WTC11 (cell line): ENCODE results near the gene HEATR5A.

ENCODE experiments used
- NR2C2 ChIP-seq: sonication (generic); formaldehyde crosslinking; IDR thresholded peaks from 2 replicates; pipeline ENCODE4 v1.8.0; 2022; ENCODE audit warnings: mild to moderate bottlenecking, missing genetic modification reagents
- SP1 ChIP-seq: sonication (generic); formaldehyde crosslinking; conservative IDR thresholded peaks from 2 replicates; pipeline ENCODE4 v1.8.1; 2022; ENCODE audit warnings: missing genetic modification reagents
- ZNF396 ChIP-seq: fragments of 250-450 bp; sonication (Bioruptor Pico); IDR thresholded peaks from 2 replicates; pipeline ENCODE4 v1.8.0; 2021; ENCODE audit warnings: mild to moderate bottlenecking, moderate library complexity, borderline replicate concordance
- TF ChIP-seq, protein P1 (sequence below): fragments of 200-600 bp; IDR thresholded peaks from 2 replicates; pipeline ENCODE4 v1.8.0; 2022; ENCODE audit warnings: antibody characterized with exemption
- TF ChIP-seq, protein P2 (sequence below): sonication (generic); formaldehyde crosslinking; IDR thresholded peaks from 2 replicates; pipeline ENCODE4 v1.8.1; 2022; ENCODE audit warnings: missing genetic modification reagents, borderline replicate concordance

DNA sequence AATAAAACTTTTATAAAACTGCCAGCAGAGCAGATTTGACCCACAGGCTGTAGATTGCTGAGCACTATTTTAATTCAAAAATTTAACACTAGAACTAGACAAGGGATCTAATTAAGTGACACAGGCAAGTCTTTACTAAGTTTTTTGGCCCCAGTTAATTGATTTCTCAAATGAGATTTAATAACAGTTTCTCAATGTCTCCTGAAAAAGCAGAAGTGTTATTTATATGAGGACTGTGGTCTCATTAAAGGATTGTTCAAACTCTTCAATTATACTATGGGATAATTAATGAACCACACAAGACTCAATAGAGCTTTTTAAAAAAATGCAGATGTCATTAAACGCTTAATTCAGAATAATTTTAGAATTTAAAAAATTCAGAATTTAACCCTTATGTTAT lies 1.9 kb downstream of the HEATR5A start:
- TF ChIP-seq, protein P1, sequence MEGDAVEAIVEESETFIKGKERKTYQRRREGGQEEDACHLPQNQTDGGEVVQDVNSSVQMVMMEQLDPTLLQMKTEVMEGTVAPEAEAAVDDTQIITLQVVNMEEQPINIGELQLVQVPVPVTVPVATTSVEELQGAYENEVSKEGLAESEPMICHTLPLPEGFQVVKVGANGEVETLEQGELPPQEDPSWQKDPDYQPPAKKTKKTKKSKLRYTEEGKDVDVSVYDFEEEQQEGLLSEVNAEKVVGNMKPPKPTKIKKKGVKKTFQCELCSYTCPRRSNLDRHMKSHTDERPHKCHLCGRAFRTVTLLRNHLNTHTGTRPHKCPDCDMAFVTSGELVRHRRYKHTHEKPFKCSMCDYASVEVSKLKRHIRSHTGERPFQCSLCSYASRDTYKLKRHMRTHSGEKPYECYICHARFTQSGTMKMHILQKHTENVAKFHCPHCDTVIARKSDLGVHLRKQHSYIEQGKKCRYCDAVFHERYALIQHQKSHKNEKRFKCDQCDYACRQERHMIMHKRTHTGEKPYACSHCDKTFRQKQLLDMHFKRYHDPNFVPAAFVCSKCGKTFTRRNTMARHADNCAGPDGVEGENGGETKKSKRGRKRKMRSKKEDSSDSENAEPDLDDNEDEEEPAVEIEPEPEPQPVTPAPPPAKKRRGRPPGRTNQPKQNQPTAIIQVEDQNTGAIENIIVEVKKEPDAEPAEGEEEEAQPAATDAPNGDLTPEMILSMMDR = no peak
- no peak for TF ChIP-seq ZNF396
- TF ChIP-seq SP1 = no peak
- TF ChIP-seq, protein P2, sequence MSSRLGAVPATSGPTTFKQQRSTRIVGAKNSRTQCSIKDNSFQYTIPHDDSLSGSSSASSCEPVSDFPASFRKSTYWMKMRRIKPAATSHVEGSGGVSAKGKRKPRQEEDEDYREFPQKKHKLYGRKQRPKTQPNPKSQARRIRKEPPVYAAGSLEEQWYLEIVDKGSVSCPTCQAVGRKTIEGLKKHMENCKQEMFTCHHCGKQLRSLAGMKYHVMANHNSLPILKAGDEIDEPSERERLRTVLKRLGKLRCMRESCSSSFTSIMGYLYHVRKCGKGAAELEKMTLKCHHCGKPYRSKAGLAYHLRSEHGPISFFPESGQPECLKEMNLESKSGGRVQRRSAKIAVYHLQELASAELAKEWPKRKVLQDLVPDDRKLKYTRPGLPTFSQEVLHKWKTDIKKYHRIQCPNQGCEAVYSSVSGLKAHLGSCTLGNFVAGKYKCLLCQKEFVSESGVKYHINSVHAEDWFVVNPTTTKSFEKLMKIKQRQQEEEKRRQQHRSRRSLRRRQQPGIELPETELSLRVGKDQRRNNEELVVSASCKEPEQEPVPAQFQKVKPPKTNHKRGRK (CRISPR knock-in tag) = no peak
- no peak for TF ChIP-seq NR2C2
